GM13976 (cell line): ENCODE data around the gene OXER1.
A peak's percentile ranks its signal among the peaks of the same experiment; 100 is the strongest.

Experiments
- DNase-seq: peaks from one replicate; pipeline ENCODE4 v3.0.0; 2012; ENCODE audit warnings: low spot score
- in situ Hi-C: fragments of 300-500 bp; cut with MboI; formaldehyde crosslinking; loops from one replicate; pipeline ENCODE4 v1.12.0; 2022; ENCODE audit warnings: low sequenced_read_pairs, mixed read lengths, inconsistent platforms; ENCODE audit not compliant: unreplicated experiment
- TF ChIP-seq, protein P1 (sequence below): IDR thresholded peaks from 2 replicates; pipeline ENCODE4 v1.5.1; 2012; ENCODE audit warnings: borderline replicate concordance, mild to moderate bottlenecking; ENCODE audit not compliant: insufficient read depth; ENCODE audit errors: extremely low read depth, missing control alignments, control extremely low read depth

The OXER1 gene

DNA sequence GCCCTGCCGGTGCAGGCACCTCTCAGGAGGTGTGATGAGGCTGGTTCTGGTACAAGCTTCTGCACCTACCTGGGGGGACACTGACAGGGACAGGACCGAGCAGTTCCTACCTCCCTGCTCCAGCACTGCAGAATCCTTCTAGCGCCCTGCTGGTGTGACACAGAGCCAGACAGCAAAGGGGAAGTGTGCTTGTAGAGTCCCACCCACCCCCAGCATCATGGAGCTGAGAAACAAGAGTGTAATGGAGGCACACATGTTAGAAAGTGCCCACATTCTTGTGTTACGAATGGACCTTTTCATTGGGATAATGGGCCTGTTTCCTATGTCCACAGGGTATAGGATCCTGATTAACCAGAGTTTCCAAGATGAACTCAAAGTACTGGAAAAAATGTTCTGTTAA, 38.3 kb downstream of the OXER1 start:
- TF ChIP-seq, protein P1, sequence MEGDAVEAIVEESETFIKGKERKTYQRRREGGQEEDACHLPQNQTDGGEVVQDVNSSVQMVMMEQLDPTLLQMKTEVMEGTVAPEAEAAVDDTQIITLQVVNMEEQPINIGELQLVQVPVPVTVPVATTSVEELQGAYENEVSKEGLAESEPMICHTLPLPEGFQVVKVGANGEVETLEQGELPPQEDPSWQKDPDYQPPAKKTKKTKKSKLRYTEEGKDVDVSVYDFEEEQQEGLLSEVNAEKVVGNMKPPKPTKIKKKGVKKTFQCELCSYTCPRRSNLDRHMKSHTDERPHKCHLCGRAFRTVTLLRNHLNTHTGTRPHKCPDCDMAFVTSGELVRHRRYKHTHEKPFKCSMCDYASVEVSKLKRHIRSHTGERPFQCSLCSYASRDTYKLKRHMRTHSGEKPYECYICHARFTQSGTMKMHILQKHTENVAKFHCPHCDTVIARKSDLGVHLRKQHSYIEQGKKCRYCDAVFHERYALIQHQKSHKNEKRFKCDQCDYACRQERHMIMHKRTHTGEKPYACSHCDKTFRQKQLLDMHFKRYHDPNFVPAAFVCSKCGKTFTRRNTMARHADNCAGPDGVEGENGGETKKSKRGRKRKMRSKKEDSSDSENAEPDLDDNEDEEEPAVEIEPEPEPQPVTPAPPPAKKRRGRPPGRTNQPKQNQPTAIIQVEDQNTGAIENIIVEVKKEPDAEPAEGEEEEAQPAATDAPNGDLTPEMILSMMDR = no peak
- no peak for DNase-seq
- in situ Hi-C loops = no loop called here

DNA sequence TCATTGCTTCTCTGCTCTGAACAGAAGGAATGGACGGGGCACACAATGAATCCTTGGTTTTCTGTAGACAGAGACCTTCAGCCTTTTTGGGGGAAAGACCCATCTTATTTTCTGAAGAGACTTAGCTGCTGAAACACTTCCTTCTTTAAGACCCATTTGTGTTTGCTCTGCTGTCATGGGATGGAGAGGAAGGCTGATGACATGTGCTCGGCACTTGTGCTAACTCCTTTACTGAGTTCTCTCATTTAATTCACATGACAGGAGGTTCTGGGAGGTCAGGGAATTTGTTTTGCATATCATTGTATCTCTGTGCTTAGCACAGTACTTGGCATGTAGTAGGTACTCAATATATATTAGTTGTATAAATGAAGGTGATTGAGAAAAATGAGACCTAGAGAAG, 39.0 kb downstream of the OXER1 start:
- no peak for DNase-seq
- TF ChIP-seq, protein P1 = no peak
- in situ Hi-C loops = no loop called here

DNA sequence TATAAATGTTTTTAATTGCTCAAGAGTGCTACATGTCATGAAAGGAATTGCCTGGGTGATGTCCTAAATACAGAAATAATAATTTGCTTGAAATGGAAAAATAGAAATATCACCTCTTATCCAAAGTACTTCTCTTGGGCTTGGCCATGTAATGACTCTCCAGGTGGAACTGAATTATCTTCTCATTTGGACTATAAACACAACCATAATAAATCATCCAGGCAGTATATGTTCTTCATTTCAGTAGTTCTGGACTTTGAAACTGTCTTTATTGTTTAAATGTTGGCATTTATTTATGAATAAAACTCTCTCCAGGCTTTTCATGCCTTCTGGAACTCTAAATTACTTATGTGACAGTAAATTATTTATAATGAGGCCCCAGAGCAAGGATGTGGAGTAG, 40.5 kb downstream of the OXER1 start:
- in situ Hi-C loops = no loop called here
- no peak for DNase-seq
- TF ChIP-seq, protein P1 = no peak

DNA sequence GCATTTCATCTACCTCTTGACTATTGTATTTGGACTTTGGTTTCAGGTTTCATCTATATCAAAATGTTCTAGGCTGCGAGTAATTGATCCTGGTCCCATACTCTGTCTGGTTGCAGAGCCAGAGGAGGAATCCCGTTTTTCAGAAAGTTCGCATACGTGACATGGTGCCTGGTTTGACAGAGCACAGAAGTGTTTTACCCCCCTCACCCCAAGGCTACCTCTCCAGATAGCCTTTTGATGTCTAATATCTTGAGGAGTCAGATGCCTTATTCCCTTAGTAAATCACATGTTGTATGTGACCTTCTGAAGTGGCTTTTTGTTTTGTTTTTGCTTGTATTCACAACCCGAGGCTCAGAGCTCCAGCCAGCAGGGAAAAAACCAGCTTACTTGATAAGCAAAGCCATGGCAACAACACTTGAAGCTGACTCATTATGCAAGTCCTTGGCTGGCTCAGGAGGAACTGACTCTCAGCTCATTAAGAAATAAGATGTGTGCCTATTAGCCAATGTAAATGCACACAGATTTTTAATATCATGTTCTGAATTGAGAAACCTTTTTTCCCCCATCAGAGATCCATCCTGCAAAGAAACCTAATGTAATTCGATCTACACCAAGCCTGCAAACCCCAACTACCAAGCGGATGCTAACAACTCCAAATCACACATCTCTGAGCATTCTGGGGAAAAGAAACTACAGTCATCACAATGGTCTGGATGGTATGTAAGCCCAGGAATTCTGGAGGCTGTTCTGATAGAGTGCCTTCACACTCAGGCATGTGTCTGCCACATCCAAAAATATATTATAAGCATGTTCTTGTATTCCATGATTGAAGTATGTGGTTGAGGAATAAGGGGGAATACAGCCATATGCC, 41.4 kb downstream of the OXER1 start:
- TF ChIP-seq, protein P1 = no peak
- in situ Hi-C loops = no loop called here
- DNase-seq = peak; percentile 66

DNA sequence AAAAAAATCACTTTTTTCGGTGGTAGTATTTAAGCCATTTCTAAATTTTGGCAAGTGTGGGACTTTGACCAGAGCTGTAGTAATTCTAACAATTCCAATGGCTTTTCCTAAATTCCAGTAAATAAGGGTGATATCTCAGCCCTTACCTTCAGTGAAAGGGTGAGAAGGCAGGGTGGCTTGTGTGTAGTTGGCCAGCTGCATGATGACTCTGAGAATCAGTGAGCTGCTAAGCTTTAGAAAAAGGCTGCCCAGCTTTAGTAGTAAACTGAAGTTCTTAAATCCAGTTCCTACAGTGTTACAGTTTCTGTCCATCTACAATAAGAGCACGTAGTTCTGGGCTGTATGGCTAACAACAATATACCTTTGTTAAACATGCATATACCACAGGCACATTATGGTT, 42.0 kb downstream of the OXER1 start:
- DNase-seq = no peak
- in situ Hi-C loops = no loop called here
- TF ChIP-seq, protein P1 = no peak

DNA sequence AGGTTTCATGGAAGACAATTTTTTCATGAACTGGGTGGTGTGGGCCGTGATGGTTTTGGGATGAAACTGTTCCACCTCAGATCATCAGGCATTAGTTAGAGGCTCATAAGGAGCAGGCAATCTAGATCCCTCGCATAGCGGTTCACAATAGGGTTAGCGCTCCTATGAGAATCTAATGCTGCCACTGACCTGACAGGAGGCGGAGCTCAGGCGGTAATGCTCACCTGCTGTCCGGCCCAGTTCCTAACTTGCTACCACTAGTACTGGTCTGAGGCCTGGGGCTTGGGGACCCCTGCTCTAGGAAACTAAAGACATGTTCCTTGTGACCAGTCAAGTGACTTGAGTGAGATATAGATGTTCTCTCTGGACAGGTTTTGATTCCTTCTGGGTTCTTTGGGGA, 49.2 kb downstream of the OXER1 start:
- in situ Hi-C loops = no loop called here
- TF ChIP-seq, protein P1 = no peak
- DNase-seq = no peak
